Activated T-cell treated with anti-CD3 and anti-CD28 coated beads for 1 hour (primary cell): ENCODE measurements around the gene GPR63.

Source experiments
- DNase-seq: peaks from one replicate; pipeline ENCODE4 v3.0.0-alpha.2; 2020; ENCODE audit warnings: low read depth

The GPR63 gene

DNA sequence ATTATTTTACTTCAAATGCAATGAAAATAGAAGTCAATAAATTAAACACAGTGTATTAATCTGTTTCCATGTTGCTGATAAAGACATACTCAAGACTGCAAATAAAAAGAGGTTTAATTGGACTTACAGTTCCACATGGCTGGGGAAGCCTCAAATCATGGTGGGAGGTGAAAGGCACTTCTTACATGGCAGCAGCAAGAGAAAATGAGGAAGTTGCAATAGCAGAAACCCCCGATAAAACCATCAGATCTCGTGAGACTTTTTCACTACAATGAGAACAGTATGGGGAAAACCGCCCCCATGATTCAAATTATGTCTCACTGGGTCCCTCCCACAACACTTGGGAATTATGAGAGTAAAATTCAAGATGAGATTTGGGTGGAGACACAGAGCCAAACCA lies 82.2 kb downstream of the GPR63 start:
- no peak for DNase-seq

- no peak for DNase-seq
Measured at GRCh38 chr6:96749891-96750290, 87.4 kb downstream of the GPR63 start.
